ENCODE data around the gene FIG4.
"Not testable (repeated sequence)": the region's sequence is repeated elsewhere in the genome, so short reads cannot be mapped to it uniquely, and the experiment has no call there.

The FIG4 gene

GRCh38 chr6:109743739-109744138 lies 52.6 kb downstream of the FIG4 start:
- Histone ChIP-seq H4K8ac (ENCODE audit: low read depth, low read length) (no peak overlapping the region), H2BK5ac (ENCODE audit: low read length) (no peak overlapping the region), H3K79me2 (ENCODE audit: control insufficient read depth, insufficient read depth, low read length) (no peaks in the 10 kb centered on the region), H3K56ac (ENCODE audit: low read length) (no peak overlapping the region), H3K9ac (ENCODE audit: low read length) (no peak overlapping the region), H3K4me1 (ENCODE audit: control insufficient read depth, low read depth, low read length) (no peaks in the 10 kb centered on the region), H3K23ac (ENCODE audit: low read length) (no peak overlapping the region), H2AK5ac (ENCODE audit: low read length) (no peak overlapping the region), H3K27me3 (ENCODE audit: insufficient read depth, low read length, poor library complexity) (no peaks in the 10 kb centered on the region), H2BK120ac (ENCODE audit: low read depth, low read length) (no peak overlapping the region), H4K5ac (ENCODE audit: low read length) (no peak overlapping the region), H2BK15ac (replicated peaks; ENCODE audit: low read depth) (no peak overlapping the region), H3K4me3 (ENCODE audit: low read length) (no peak overlapping the region), H3K18ac (ENCODE audit: low read length) (no peak overlapping the region), H3K4ac (ENCODE audit: low read depth, low read length) (no peak overlapping the region), H3K27ac (ENCODE audit: low read depth, low read length) (no peak overlapping the region), H3K36me3 (ENCODE audit: control insufficient read depth, insufficient read depth, low read length) (no peaks in the 10 kb centered on the region), H3K4me2 (ENCODE audit: low read length) (no peak overlapping the region), H3K79me1 (ENCODE audit: low read length) (no peaks in the 10 kb centered on the region)
- DNase-seq: no peak
- no CpG with 5 or more reads among the region's 2 CpGs for WGBS (ENCODE audit: extremely low coverage, insufficient coverage, low lambda C conversion rate)

GRCh38 chr6:109744779-109745178 lies 53.7 kb downstream of the FIG4 start:
- not testable (repeated sequence) for H3K79me2 ChIP-seq (ENCODE audit: control insufficient read depth, insufficient read depth, low read length); H2BK120ac ChIP-seq (ENCODE audit: low read depth, low read length); H4K5ac ChIP-seq (ENCODE audit: low read length); H3K9ac ChIP-seq (ENCODE audit: low read length); H3K27me3 ChIP-seq (ENCODE audit: insufficient read depth, low read length, poor library complexity); H2BK5ac ChIP-seq (ENCODE audit: low read length); H3K56ac ChIP-seq (ENCODE audit: low read length); H2BK15ac ChIP-seq (replicated peaks; ENCODE audit: low read depth); H3K79me1 ChIP-seq (ENCODE audit: low read length); H3K4me3 ChIP-seq (ENCODE audit: low read length); H3K36me3 ChIP-seq (ENCODE audit: control insufficient read depth, insufficient read depth, low read length); H3K4me1 ChIP-seq (ENCODE audit: control insufficient read depth, low read depth, low read length); H3K23ac ChIP-seq (ENCODE audit: low read length); H4K8ac ChIP-seq (ENCODE audit: low read depth, low read length); H2AK5ac ChIP-seq (ENCODE audit: low read length); DNase-seq; H3K4me2 ChIP-seq (ENCODE audit: low read length); H3K27ac ChIP-seq (ENCODE audit: low read depth, low read length); H3K18ac ChIP-seq (ENCODE audit: low read length); H3K4ac ChIP-seq (ENCODE audit: low read depth, low read length)
- no CpG with 5 or more reads among the region's 3 CpGs for WGBS (ENCODE audit: extremely low coverage, insufficient coverage, low lambda C conversion rate)

GRCh38 chr6:109747221-109747620 lies 56.1 kb downstream of the FIG4 start:
- Histone ChIP-seq H3K4ac (ENCODE audit: low read depth, low read length) (no peak overlapping the region), H3K4me2 (ENCODE audit: low read length) (no peak overlapping the region), H2AK5ac (ENCODE audit: low read length) (no peak overlapping the region), H2BK15ac (replicated peaks; ENCODE audit: low read depth) (no peak overlapping the region), H3K9ac (ENCODE audit: low read length) (no peak overlapping the region), H3K23ac (ENCODE audit: low read length) (no peak overlapping the region), H3K4me1 (ENCODE audit: control insufficient read depth, low read depth, low read length) (no peaks in the 10 kb centered on the region), H3K27me3 (ENCODE audit: insufficient read depth, low read length, poor library complexity) (no peaks in the 10 kb centered on the region), H3K56ac (ENCODE audit: low read length) (no peak overlapping the region), H3K18ac (ENCODE audit: low read length) (no peak overlapping the region), H3K27ac (ENCODE audit: low read depth, low read length) (no peak overlapping the region), H4K8ac (ENCODE audit: low read depth, low read length) (no peak overlapping the region), H3K4me3 (ENCODE audit: low read length) (no peak overlapping the region), H4K5ac (ENCODE audit: low read length) (no peak overlapping the region), H2BK120ac (ENCODE audit: low read depth, low read length) (no peak overlapping the region), H3K79me1 (ENCODE audit: low read length) (no peaks in the 10 kb centered on the region), H3K36me3 (ENCODE audit: control insufficient read depth, insufficient read depth, low read length) (no peaks in the 10 kb centered on the region), H2BK5ac (ENCODE audit: low read length) (no peak overlapping the region), H3K79me2 (ENCODE audit: control insufficient read depth, insufficient read depth, low read length) (no peaks in the 10 kb centered on the region)
- DNase-seq: no peak
- no CpG with 5 or more reads among the region's 2 CpGs for WGBS (ENCODE audit: extremely low coverage, insufficient coverage, low lambda C conversion rate)

DNA sequence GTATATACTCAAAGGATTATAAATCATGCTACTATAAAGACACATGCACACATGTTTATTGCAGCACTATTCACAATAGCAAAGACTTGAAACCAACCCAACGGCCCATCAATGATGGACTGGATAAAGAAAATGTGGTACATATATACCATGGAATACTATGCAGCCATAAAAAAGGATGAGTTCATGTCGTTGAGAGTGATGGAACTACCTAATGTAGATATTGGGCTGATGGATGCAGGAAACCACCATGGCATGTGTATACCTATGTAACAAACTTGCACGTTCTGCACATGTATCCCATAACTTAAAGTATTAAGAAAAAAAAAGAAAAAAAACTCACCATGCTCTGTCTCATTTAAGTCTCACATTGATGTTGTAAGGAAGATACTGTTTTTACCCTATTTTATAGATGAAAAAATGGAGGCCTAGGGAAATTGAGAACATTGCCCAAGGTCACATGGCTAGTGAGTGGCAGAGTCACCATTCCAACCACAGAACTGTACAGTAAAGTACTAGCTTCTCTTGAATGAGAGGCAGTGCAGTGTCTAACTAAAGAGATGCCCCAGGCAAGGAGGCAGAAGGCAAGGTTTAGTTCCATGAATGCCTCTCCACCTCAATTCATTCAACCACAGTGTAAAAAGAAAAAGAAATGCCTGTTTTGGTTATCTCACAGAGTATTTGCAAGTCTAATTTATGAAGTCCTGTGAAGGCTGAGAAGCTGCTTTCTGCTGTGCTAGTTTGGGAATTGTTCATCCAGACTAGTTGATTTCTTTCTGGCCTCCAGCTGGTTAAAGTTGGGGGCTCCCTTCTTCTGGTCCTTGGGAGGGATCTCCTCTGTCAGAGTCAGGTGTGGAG lies 68.2 kb downstream of the FIG4 start:
- no peak overlapping the region for H3K23ac ChIP-seq (ENCODE audit: low read length)
- no peaks in the 10 kb centered on the region for H3K79me1 ChIP-seq (ENCODE audit: low read length)
- H3K9ac ChIP-seq (ENCODE audit: low read length): no peak overlapping the region
- no peak overlapping the region for H3K56ac ChIP-seq (ENCODE audit: low read length)
- H2BK120ac ChIP-seq (ENCODE audit: low read depth, low read length): no peak overlapping the region
- H3K18ac ChIP-seq (ENCODE audit: low read length): no peak overlapping the region
- H3K4me3 ChIP-seq (ENCODE audit: low read length): no peak overlapping the region
- no peak overlapping the region for H2BK5ac ChIP-seq (ENCODE audit: low read length)
- WGBS (ENCODE audit: extremely low coverage, insufficient coverage, low lambda C conversion rate): no CpG with 5 or more reads among the region's 3 CpGs
- no peaks in the 10 kb centered on the region for H3K36me3 ChIP-seq (ENCODE audit: control insufficient read depth, insufficient read depth, low read length)
- H3K27me3 ChIP-seq (ENCODE audit: insufficient read depth, low read length, poor library complexity): no peaks in the 10 kb centered on the region
- DNase-seq: no peak
- H2AK5ac ChIP-seq (ENCODE audit: low read length): no peak overlapping the region
- no peak overlapping the region for H3K4me2 ChIP-seq (ENCODE audit: low read length)
- no peak overlapping the region for H4K5ac ChIP-seq (ENCODE audit: low read length)
- H4K8ac ChIP-seq (ENCODE audit: low read depth, low read length): no peak overlapping the region
- no peak overlapping the region for H3K27ac ChIP-seq (ENCODE audit: low read depth, low read length)
- H3K79me2 ChIP-seq (ENCODE audit: control insufficient read depth, insufficient read depth, low read length): no peaks in the 10 kb centered on the region
- H3K4ac ChIP-seq (ENCODE audit: low read depth, low read length): no peak overlapping the region
- H2BK15ac ChIP-seq (replicated peaks; ENCODE audit: low read depth): no peak overlapping the region
- H3K4me1 ChIP-seq (ENCODE audit: control insufficient read depth, low read depth, low read length): no peaks in the 10 kb centered on the region

DNA sequence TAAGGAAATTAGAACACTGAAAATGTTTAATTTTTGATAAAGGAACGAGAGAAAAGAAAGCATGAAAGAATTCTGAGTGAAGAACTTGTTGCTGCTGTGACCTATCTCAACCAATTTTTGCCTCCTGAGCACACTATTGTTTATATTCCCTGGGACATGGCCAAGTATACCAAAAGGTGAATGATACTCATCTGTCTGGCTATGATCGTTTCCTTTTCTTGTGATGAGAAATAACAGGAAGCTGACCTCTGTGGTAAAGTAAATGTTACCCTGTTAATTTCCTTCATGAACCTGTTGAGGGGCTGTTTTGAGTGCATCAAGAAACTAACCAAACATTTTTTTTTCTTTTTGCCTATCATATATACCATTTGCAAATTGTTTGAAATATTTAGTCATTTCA lies 69.1 kb downstream of the FIG4 start:
- no peak overlapping the region for H3K18ac ChIP-seq (ENCODE audit: low read length)
- no peak for DNase-seq
- H4K8ac ChIP-seq (ENCODE audit: low read depth, low read length): no peak overlapping the region

GRCh38 chr6:109762166-109762565 lies 71.1 kb downstream of the FIG4 start:
- H4K5ac ChIP-seq (ENCODE audit: low read length): no peak overlapping the region
- H2AK5ac ChIP-seq (ENCODE audit: low read length): no peak overlapping the region
- H2BK120ac ChIP-seq (ENCODE audit: low read depth, low read length): no peak overlapping the region
- H4K8ac ChIP-seq (ENCODE audit: low read depth, low read length): no peak overlapping the region
- no peak overlapping the region for H3K4ac ChIP-seq (ENCODE audit: low read depth, low read length)
- no peak overlapping the region for H3K4me2 ChIP-seq (ENCODE audit: low read length)
- no peak overlapping the region for H2BK5ac ChIP-seq (ENCODE audit: low read length)
- no peak overlapping the region for H3K18ac ChIP-seq (ENCODE audit: low read length)
- H3K27me3 ChIP-seq (ENCODE audit: insufficient read depth, low read length, poor library complexity): no peaks in the 10 kb centered on the region
- H3K4me3 ChIP-seq (ENCODE audit: low read length): no peak overlapping the region
- H3K27ac ChIP-seq (ENCODE audit: low read depth, low read length): no peak overlapping the region
- no peak overlapping the region for H3K9ac ChIP-seq (ENCODE audit: low read length)
- H3K79me2 ChIP-seq (ENCODE audit: control insufficient read depth, insufficient read depth, low read length): no peaks in the 10 kb centered on the region
- H3K23ac ChIP-seq (ENCODE audit: low read length): no peak overlapping the region
- no CpG with 5 or more reads among the region's 2 CpGs for WGBS (ENCODE audit: extremely low coverage, insufficient coverage, low lambda C conversion rate)
- H2BK15ac ChIP-seq (replicated peaks; ENCODE audit: low read depth): no peak overlapping the region
- no peaks in the 10 kb centered on the region for H3K36me3 ChIP-seq (ENCODE audit: control insufficient read depth, insufficient read depth, low read length)
- no peaks in the 10 kb centered on the region for H3K4me1 ChIP-seq (ENCODE audit: control insufficient read depth, low read depth, low read length)
- no peak overlapping the region for H3K56ac ChIP-seq (ENCODE audit: low read length)
- no peaks in the 10 kb centered on the region for H3K79me1 ChIP-seq (ENCODE audit: low read length)
- no peak for DNase-seq

More for the DNA sequence above, 69.1 kb downstream of the FIG4 start:
- no peaks in the 10 kb centered on the region for H3K79me2 ChIP-seq (ENCODE audit: control insufficient read depth, insufficient read depth, low read length)
- H2BK5ac ChIP-seq (ENCODE audit: low read length): no peak overlapping the region
- no peaks in the 10 kb centered on the region for H3K79me1 ChIP-seq (ENCODE audit: low read length)
- H3K4me1 ChIP-seq (ENCODE audit: control insufficient read depth, low read depth, low read length): no peaks in the 10 kb centered on the region
- H3K27me3 ChIP-seq (ENCODE audit: insufficient read depth, low read length, poor library complexity): no peaks in the 10 kb centered on the region
- H2BK120ac ChIP-seq (ENCODE audit: low read depth, low read length): no peak overlapping the region
- no peak overlapping the region for H3K23ac ChIP-seq (ENCODE audit: low read length)
- H3K56ac ChIP-seq (ENCODE audit: low read length): no peak overlapping the region
- H2AK5ac ChIP-seq (ENCODE audit: low read length): no peak overlapping the region
- H3K36me3 ChIP-seq (ENCODE audit: control insufficient read depth, insufficient read depth, low read length): no peaks in the 10 kb centered on the region
- no peak overlapping the region for H3K27ac ChIP-seq (ENCODE audit: low read depth, low read length)
- no peak overlapping the region for H3K4me3 ChIP-seq (ENCODE audit: low read length)
- WGBS (ENCODE audit: extremely low coverage, insufficient coverage, low lambda C conversion rate): no CpG with 5 or more reads among the region's 2 CpGs
- no peak overlapping the region for H3K4ac ChIP-seq (ENCODE audit: low read depth, low read length)
- H3K4me2 ChIP-seq (ENCODE audit: low read length): no peak overlapping the region
- H4K5ac ChIP-seq (ENCODE audit: low read length): no peak overlapping the region
- H2BK15ac ChIP-seq (replicated peaks; ENCODE audit: low read depth): no peak overlapping the region
- no peak overlapping the region for H3K9ac ChIP-seq (ENCODE audit: low read length)
